PC-3 (cell line): Measurements from ENCODE around the gene MTLN. TPM values are rescaled to one million over a fixed set of nuclear protein-coding genes. Genes with fewer than 3 reads are reported as not detected.
"Not testable (repeated sequence)": the region's sequence is repeated elsewhere in the genome, so short reads cannot be mapped to it uniquely, and the experiment has no call there.

Experiments
- ATAC-seq: fragments of 200-7000 bp; cut with Tn5 transposase; 2 replicates; pipeline ENCODE4 v1.9.1; 2020; ENCODE audit warnings: mild to moderate bottlenecking, moderate library complexity
- BruUV-seq: library from RNA; stranded (reverse); fragments of 400-500 nt; replicated peaks from 2 replicates; lab custom pipeline; 2021; lab: Mats Ljungman, UMichigan
- CTCF ChIA-PET: fragments of 300-600 bp; sonication (Branson Sonifier 250); formaldehyde crosslinking; loops from one replicate; lab custom pipeline; 2022; ENCODE audit warnings: antibody characterized with exemption; lab: Charles Lee
- POLR2A ChIA-PET: fragments of 300-600 bp; sonication (Branson Sonifier 250); formaldehyde crosslinking; loops from one replicate; lab custom pipeline; 2022; ENCODE audit warnings: antibody characterized with exemption; ENCODE audit not compliant: unreplicated experiment; lab: Charles Lee
- DNase-seq: peaks from one replicate; pipeline ENCODE4 v3.0.0-alpha.2; 2015
- H2AFZ ChIP-seq: fragments of 300-600 bp; sonication (generic); 2 replicates; pipeline ENCODE4 v1.6.0; 2016; ENCODE audit warnings: antibody characterized with exemption, low read length
- H3F3A ChIP-seq: fragments of 300-600 bp; sonication (generic); one replicate; pipeline ENCODE4 v1.6.0; 2017; ENCODE audit warnings: antibody characterized with exemption, low read length, control low read depth, mild to moderate bottlenecking; ENCODE audit not compliant: unreplicated experiment
- H3K27ac ChIP-seq: fragments of 300-600 bp; sonication (generic); 2 replicates; pipeline ENCODE4 v1.5.1; 2016; ENCODE audit warnings: mild to moderate bottlenecking, low read length
- H3K27me3 ChIP-seq: fragments of 300-600 bp; sonication (generic); 2 replicates; pipeline ENCODE4 v1.6.1; 2016; ENCODE audit warnings: low read length, mixed read lengths
- H3K36me3 ChIP-seq: fragments of 300-600 bp; sonication (generic); 2 replicates; pipeline ENCODE4 v1.6.1; 2016; ENCODE audit warnings: low read depth, mixed run types, low read length, mixed read lengths
- H3K4me1 ChIP-seq: fragments of 300-600 bp; sonication (generic); 2 replicates; pipeline ENCODE4 v1.5.1; 2016; ENCODE audit warnings: low read length; ENCODE audit not compliant: insufficient read depth
- H3K4me2 ChIP-seq: fragments of 300-600 bp; sonication (generic); 2 replicates; pipeline ENCODE4 v1.6.0; 2016; ENCODE audit warnings: low read length
- H3K4me3 ChIP-seq: fragments of 300-600 bp; sonication (generic); 2 replicates; pipeline ENCODE4 v1.5.1; 2016; ENCODE audit warnings: mild to moderate bottlenecking, low read length, mixed read lengths
- H3K79me2 ChIP-seq: fragments of 300-600 bp; sonication (generic); 2 replicates; pipeline ENCODE4 v1.6.1; 2017; ENCODE audit warnings: low read length, mixed read lengths
- H3K9ac ChIP-seq: fragments of 300-600 bp; sonication (generic); 2 replicates; pipeline ENCODE4 v1.6.0; 2016; ENCODE audit warnings: mild to moderate bottlenecking, low read length
- H3K9me2 ChIP-seq: fragments of 300-600 bp; sonication (generic); replicated peaks from 2 replicates; pipeline ENCODE4 v1.6.1; 2016; ENCODE audit warnings: mixed run types, low read length, mixed read lengths
- H3K9me3 ChIP-seq: fragments of 300-600 bp; sonication (generic); 2 replicates; pipeline ENCODE4 v1.6.1; 2016; ENCODE audit warnings: low read length, mixed read lengths
- H4K20me1 ChIP-seq: fragments of 300-600 bp; sonication (generic); 2 replicates; pipeline ENCODE4 v1.6.1; 2016; ENCODE audit warnings: low read length, mixed read lengths
- CTCF ChIP-seq: fragments of 300-600 bp; sonication (generic); conservative IDR thresholded peaks from 2 replicates; pipeline ENCODE4 v1.5.1; 2017; ENCODE audit warnings: antibody characterized with exemption, low read depth, mild to moderate bottlenecking, low read length
- EZH2 ChIP-seq: fragments of 300-600 bp; sonication (generic); IDR thresholded peaks from one replicate; pipeline ENCODE4 v1.6.1; 2017; ENCODE audit warnings: antibody characterized with exemption, mild to moderate bottlenecking, low read length; ENCODE audit not compliant: unreplicated experiment
- EZH2phosphoT487 ChIP-seq: fragments of 300-600 bp; sonication (generic); IDR thresholded peaks from 2 replicates; pipeline ENCODE4 v1.6.1; 2018; ENCODE audit warnings: mild to moderate bottlenecking, antibody characterized with exemption, low read length, borderline replicate concordance
- intact Hi-C: fragments of 100-400 bp; cut with micrococcal nuclease; formaldehyde crosslinking; loops from 2 replicates; pipeline ENCODE4 v1.9.0; 2023
- total RNA-seq: library from RNA; depleted of rRNA; stranded (reverse); fragments of >200 nt; gene quantifications from 2 replicates; pipeline ENCODE4 v1.2.3, GENCODE V29; 2014

MTLN gene
- total RNA-seq, 1 experiment from 2014 or later: 181 TPM

GRCh38 chr2:110204408-110205385 is 7.7 kb downstream of the MTLN start, which contains the start of gene NPHP1:
NPHP1 (minus strand) TSS chr2:110205013; CDS start chr2:110204968, 45 bp downstream.
- H3K4me2 ChIP-seq: peak within 1 kb of the TSS; percentile 98
- peak within 1 kb of the TSS; percentile 97 for H2AFZ ChIP-seq
- H3K9ac ChIP-seq: peak within 1 kb of the TSS; percentile 70
- CTCF ChIA-PET: no interaction called here
- H3K4me1 ChIP-seq: peaks cover 22% of the 10 kb centered on the region
- DNase-seq: peak; percentile 84
- intact Hi-C loops: no loop called here
- POLR2A ChIA-PET: no interaction called here
- no peaks in the 10 kb centered on the region for H3K27me3 ChIP-seq
- no peaks in the 10 kb centered on the region for H4K20me1 ChIP-seq
- peak within 1 kb of the TSS; percentile 24 for H3K27ac ChIP-seq
- no peaks in the 10 kb centered on the region for H3K36me3 ChIP-seq
- BruUV-seq: TSS peak; percentile 55
- no peaks in the 10 kb centered on the region for H3K9me2 ChIP-seq
- TF ChIP-seq EZH2 (no peak), CTCF (no peak), EZH2phosphoT487 (no peak)
- H3F3A ChIP-seq: no peaks in the 10 kb centered on the region
- H3K4me3 ChIP-seq: peak within 1 kb of the TSS; percentile 87
- no peaks in the 10 kb centered on the region for H3K79me2 ChIP-seq
- peak; percentile 77 for ATAC-seq
- H3K9me3 ChIP-seq: no peaks in the 10 kb centered on the region

GRCh38 chr2:110198016-110198415 is 14.3 kb downstream of the MTLN start:
- no peak overlapping the region for H3K27ac ChIP-seq
- H4K20me1 ChIP-seq: no peaks in the 10 kb centered on the region
- ChIA-PET CTCF (no interaction called here), POLR2A (no interaction called here)
- H3K9me2 ChIP-seq: no peaks in the 10 kb centered on the region
- no TSS peak for BruUV-seq
- ATAC-seq (no peak), DNase-seq (no peak)
- no peaks in the 10 kb centered on the region for H3F3A ChIP-seq
- H3K4me2 ChIP-seq: no peak overlapping the region
- H3K36me3 ChIP-seq: no peaks in the 10 kb centered on the region
- no peak overlapping the region for H2AFZ ChIP-seq
- no peak overlapping the region for H3K4me3 ChIP-seq
- intact Hi-C loops: no loop called here
- H3K4me1 ChIP-seq: no peaks in the 10 kb centered on the region
- no peak overlapping the region for H3K9ac ChIP-seq
- no peaks in the 10 kb centered on the region for H3K9me3 ChIP-seq
- H3K79me2 ChIP-seq: no peaks in the 10 kb centered on the region
- H3K27me3 ChIP-seq: no peaks in the 10 kb centered on the region
- TF ChIP-seq EZH2: no peak
- no peak for TF ChIP-seq EZH2phosphoT487
- no peak for TF ChIP-seq CTCF

- Histone ChIP-seq H3K9me3 (no peaks in the 10 kb centered on the region), H4K20me1 (no peaks in the 10 kb centered on the region), H2AFZ (no peak overlapping the region), H3K36me3 (no peaks in the 10 kb centered on the region), H3K9me2 (no peaks in the 10 kb centered on the region), H3K4me1 (no peaks in the 10 kb centered on the region), H3K9ac (no peak overlapping the region), H3K27me3 (no peaks in the 10 kb centered on the region), H3K4me2 (no peak overlapping the region), H3K79me2 (no peaks in the 10 kb centered on the region), H3K27ac (no peak overlapping the region), H3K4me3 (no peak overlapping the region), H3F3A (no peaks in the 10 kb centered on the region)
- ChIA-PET CTCF (no interaction called here), POLR2A (no interaction called here)
- ATAC-seq (no peak), DNase-seq (no peak)
- TF ChIP-seq EZH2phosphoT487 (no peak), EZH2 (no peak), CTCF (no peak)
- no TSS peak for BruUV-seq
- intact Hi-C loops: no loop called here
Measured at GRCh38 chr2:110197452-110197851, 14.9 kb downstream of the MTLN start.

GRCh38 chr2:110190169-110190568 is 22.2 kb downstream of the MTLN start:
- H3K27ac ChIP-seq, H2AFZ ChIP-seq, H3K9me3 ChIP-seq, H3K36me3 ChIP-seq, POLR2A ChIA-PET, CTCF ChIA-PET, H3K4me3 ChIP-seq, H3K79me2 ChIP-seq, intact Hi-C loops, H3K9me2 ChIP-seq, DNase-seq, H3K4me1 ChIP-seq, BruUV-seq, H4K20me1 ChIP-seq, ATAC-seq, H3K27me3 ChIP-seq, H3K9ac ChIP-seq, H3F3A ChIP-seq, H3K4me2 ChIP-seq: not testable (repeated sequence)
